Aorta (tissue), 5 donors: ENCODE results near the gene APH1B. TPM values are rescaled to one million over a fixed set of nuclear protein-coding genes. Genes with fewer than 3 reads are reported as not detected.
A peak's percentile ranks its signal among the peaks of the same experiment; 100 is the strongest.
"Not testable (repeated sequence)": the region's sequence is repeated elsewhere in the genome, so short reads cannot be mapped to it uniquely, and the experiment has no call there.

Experiments used
- ATAC-seq: fragments of 200-7000 bp; cut with Tn5 transposase; one replicate; pipeline ENCODE4 v1.9.1; 2022; ENCODE audit warnings: moderate library complexity; ENCODE audit not compliant: low FRiP score
- DNase-seq, 2 donors: peaks; one replicate each; pipeline ENCODE4 v3.0.0-alpha.2; 2020
- H3K27ac ChIP-seq, 2 donors: one replicate each; pipeline ENCODE4 v1.5.1; 2013; ENCODE audit warnings: low read length in 2 of 2, mild to moderate bottlenecking in 2 of 2, moderate library complexity in 2 of 2, control low read depth in 1 of 2, inconsistent platforms in 1 of 2, low read depth in 1 of 2
- H3K27me3 ChIP-seq, 2 donors: one replicate each; pipeline ENCODE4 v1.6.1; 2013; ENCODE audit warnings: control low read depth in 1 of 2, low read length in 1 of 2, mild to moderate bottlenecking in 1 of 2, moderate library complexity in 1 of 2; ENCODE audit not compliant: insufficient read depth in 2 of 2, control insufficient read depth in 1 of 2
- H3K36me3 ChIP-seq, 2 donors: one replicate each; pipeline ENCODE4 v1.6.1; 2013; ENCODE audit warnings: control low read depth in 1 of 2, low read length in 1 of 2, mild to moderate bottlenecking in 1 of 2; ENCODE audit not compliant: insufficient read depth in 2 of 2, control insufficient read depth in 1 of 2
- H3K4me1 ChIP-seq, 2 donors: one replicate each; pipeline ENCODE4 v1.6.1; 2013; ENCODE audit warnings: low read length in 2 of 2, control low read depth in 1 of 2, mild to moderate bottlenecking in 1 of 2, moderate library complexity in 1 of 2; ENCODE audit not compliant: insufficient read depth in 2 of 2, control insufficient read depth in 1 of 2
- H3K4me3 ChIP-seq, 2 donors: one replicate each; pipeline ENCODE4 v1.5.1; 2013; ENCODE audit warnings: low read length in 2 of 2, control low read depth in 1 of 2, mild to moderate bottlenecking in 1 of 2
- H3K9me3 ChIP-seq: one replicate; pipeline ENCODE4 v1.6.1; 2013; ENCODE audit warnings: mild to moderate bottlenecking, low read length; ENCODE audit not compliant: control insufficient read depth
- WGBS, 2 donors: extraction: QIAGEN DNeasy Blood & Tissue Kit; methylation state at CpG; one replicate each; pipeline ENCODE4 v1.1.7; 2013; 5-methylcytosine and 5-hydroxymethylcytosine counted together
- intact Hi-C, 2 donors: fragments of 100-400 bp; cut with DNase I; formaldehyde crosslinking; loops; one replicate each; pipeline versions ENCODE4 v1.14.2 to v1.15.0; 2022
- polyA plus RNA-seq, 2 donors: library from polyadenylated mRNA; stranded (reverse); fragments of 200-250 nt; gene quantifications; one replicate each; pipeline ENCODE4 v1.2.3, GENCODE V29; 2013
- total RNA-seq, 2 donors: library from RNA; stranded (reverse); fragmentation: NEBNext Ultra II Directional; extraction: Animal tissue kit (Norgen Biotek cat#: 25700); gene quantifications; one replicate each; pipeline ENCODE4 v1.2.1, GENCODE V29; 2021
- donor health status: healthy with polysubstance abuse.
- donor health status: Bipolar disorder and iron deficiency.
- donor health status: DM: no; HTN: no; CAD: no.
- donor health status: DM: no; HTN: no; CAD: no.
- donor health status: DM: yes; HTN: yes; CAD: no.

APH1B gene
- total and polyA plus RNA-seq, 4 donors, result 3.0 to 28.4 (median 18.8) TPM

DNA sequence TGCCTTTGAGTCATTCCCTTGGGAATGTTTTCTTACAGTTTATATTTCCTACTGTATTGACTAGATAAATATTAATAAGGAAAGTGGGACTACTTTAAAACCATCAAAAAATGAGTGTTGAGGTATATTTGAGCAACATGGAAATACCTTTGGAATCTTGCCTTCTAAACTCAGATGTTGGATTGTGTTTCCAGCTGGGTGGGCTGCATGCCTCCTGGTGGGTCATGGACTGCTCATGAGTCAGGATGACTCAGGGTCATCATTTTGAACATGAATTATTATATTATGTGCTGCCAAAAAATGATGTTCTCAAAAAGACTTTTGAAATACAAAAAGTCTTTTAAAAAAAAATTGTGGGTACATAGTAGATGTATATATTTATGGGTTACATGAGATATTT, 41.1 kb upstream of the APH1B start:
- H3K4me3 ChIP-seq, result no peak overlapping the region
- no peak for ATAC-seq
- intact Hi-C loops, result no loop called here
- H3K4me1 ChIP-seq, result peaks cover 0 to 2% of the 10 kb centered on the region in 2 donors
- H3K36me3 ChIP-seq, result no peaks in the 10 kb centered on the region
- H3K27me3 ChIP-seq, result no peaks in the 10 kb centered on the region
- no peak for DNase-seq
- no peaks in the 10 kb centered on the region for H3K9me3 ChIP-seq
- no peak overlapping the region for H3K27ac ChIP-seq

DNA sequence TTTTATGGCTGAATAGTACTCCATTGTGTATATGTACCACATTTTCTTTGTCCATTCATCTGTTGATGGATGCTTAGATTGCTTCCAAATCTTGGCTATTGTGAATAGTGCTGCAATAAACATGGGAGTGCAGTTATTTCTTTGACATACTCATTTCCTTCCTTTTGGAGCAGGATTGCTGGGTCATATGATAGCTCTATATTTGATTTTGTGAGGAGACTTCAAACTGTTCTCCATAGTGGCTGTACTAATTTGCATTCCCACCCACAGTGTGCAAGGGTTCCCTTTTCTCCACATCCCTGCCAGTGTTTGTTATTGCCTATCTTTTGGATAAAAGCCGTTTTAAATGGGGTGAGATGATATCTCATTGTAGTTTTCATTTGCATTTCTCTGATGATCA, 40.3 kb upstream of the APH1B start:
- ATAC-seq, H3K4me1 ChIP-seq, intact Hi-C loops: not testable (repeated sequence)

GRCh38 chr15:63238171-63238570, 39.2 kb upstream of the APH1B start:
- no peak for DNase-seq
- no peak overlapping the region for H3K27ac ChIP-seq
- intact Hi-C loops, result no loop called here
- no peak overlapping the region for H3K4me3 ChIP-seq
- H3K36me3 ChIP-seq, result no peaks in the 10 kb centered on the region
- ATAC-seq, result no peak
- H3K27me3 ChIP-seq, result no peaks in the 10 kb centered on the region
- H3K4me1 ChIP-seq, result peaks cover 0 to 2% of the 10 kb centered on the region in 2 donors
- H3K9me3 ChIP-seq, result no peaks in the 10 kb centered on the region

More for the DNA sequence above, 40.3 kb upstream of the APH1B start:
- not testable (repeated sequence) for H3K9me3 ChIP-seq, H3K4me3 ChIP-seq, DNase-seq, H3K27me3 ChIP-seq, H3K36me3 ChIP-seq, H3K27ac ChIP-seq
- WGBS, 2 donors, result 67 to 84% methylated on average over 1 of the region's 1 CpG

DNA sequence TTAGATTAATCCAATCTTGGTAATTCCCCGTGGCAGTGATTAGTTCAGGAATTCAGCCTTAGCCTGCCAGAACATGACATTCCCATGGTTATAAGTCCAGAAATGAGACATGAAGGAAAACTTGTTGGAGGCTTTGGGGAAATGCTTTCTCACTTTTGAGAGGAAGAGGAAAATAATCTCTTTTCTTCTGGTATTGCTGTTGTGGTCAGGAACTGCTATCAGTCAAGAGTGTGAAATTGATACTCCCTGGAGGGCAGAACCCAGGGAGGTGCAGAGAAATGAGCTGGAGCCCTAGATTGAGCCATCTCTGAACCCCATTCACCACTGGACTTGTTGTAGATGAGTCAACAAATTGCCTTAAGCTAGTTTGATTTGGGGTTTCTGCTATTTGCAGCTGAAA, 38.6 kb upstream of the APH1B start:
- ATAC-seq (no peak), DNase-seq (no peak)
- 0 to 8% methylated on average over 1 of the region's 1 CpG for WGBS, 2 donors
- Histone ChIP-seq H3K9me3 (no peaks in the 10 kb centered on the region), H3K27me3 (no peaks in the 10 kb centered on the region), H3K36me3 (no peaks in the 10 kb centered on the region), H3K4me1 (peaks cover 0 to 2% of the 10 kb centered on the region in 2 donors), H3K4me3 (no peak overlapping the region), H3K27ac (no peak overlapping the region)
- intact Hi-C loops, result no loop called here

GRCh38 chr15:63240109-63240508, 37.3 kb upstream of the APH1B start:
- no peaks in the 10 kb centered on the region for H3K36me3 ChIP-seq
- WGBS, 2 donors, result 77 to 86% methylated on average over 3 of the region's 3 CpGs
- ATAC-seq, result no peak
- no peak overlapping the region for H3K4me3 ChIP-seq
- peaks cover 0 to 2% of the 10 kb centered on the region in 2 donors for H3K4me1 ChIP-seq
- H3K27ac ChIP-seq, result no peak overlapping the region
- H3K27me3 ChIP-seq, result no peaks in the 10 kb centered on the region
- no peaks in the 10 kb centered on the region for H3K9me3 ChIP-seq
- intact Hi-C loops, result no loop called here
- DNase-seq, result no peak

DNA sequence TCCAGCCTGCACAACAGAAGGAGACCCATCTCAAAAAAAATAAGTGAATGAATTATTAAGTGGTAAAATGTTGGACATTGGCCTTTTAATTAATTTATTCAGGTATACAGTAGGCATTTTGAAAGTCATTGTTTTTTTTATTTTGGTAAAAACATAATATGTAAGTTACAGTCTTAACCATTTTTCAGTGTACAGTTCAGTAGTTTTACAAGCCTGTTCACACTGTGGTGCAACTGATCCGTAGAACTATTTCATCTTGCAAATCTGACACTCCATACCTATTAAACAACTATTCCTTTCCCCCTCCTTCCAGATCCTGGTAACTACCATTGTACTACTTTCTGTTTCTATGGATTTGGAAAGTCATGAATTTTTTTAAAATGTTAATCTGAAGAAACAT, 36.1 kb upstream of the APH1B start:
- WGBS, 2 donors, result 97% methylated on average over 1 of the region's 1 CpG
- H3K36me3 ChIP-seq, result no peaks in the 10 kb centered on the region
- H3K4me3 ChIP-seq, result no peak overlapping the region
- H3K4me1 ChIP-seq, result peaks cover 0 to 2% of the 10 kb centered on the region in 2 donors
- ATAC-seq, result no peak
- H3K27me3 ChIP-seq, result no peaks in the 10 kb centered on the region
- no peaks in the 10 kb centered on the region for H3K9me3 ChIP-seq
- DNase-seq, result no peak
- intact Hi-C loops, result no loop called here
- no peak overlapping the region for H3K27ac ChIP-seq

DNA sequence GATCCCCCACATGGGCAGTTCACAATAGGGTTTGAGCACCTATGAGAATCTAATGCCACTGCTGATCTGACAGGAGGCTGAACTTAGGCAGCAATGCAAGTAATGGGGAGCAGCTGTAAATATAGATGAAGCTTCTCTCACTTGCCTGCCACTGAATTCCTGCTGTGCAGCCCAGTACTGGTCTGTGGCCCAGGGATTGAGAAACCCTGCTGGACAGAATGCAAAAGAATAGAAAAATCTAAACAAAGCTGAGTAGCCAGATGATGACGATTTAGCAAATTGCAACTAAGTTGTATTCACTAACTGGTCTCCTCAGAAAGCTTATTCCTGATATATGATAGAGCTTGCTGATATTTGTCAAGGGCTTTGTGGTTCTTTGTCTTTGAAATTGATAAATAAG, 34.3 kb upstream of the APH1B start:
- ATAC-seq (peak; percentile 68), DNase-seq (peak; percentile 55 to 69)
- intact Hi-C loops, result no loop called here
- WGBS, 2 donors, result 13 to 52% methylated on average over 1 of the region's 1 CpG
- Histone ChIP-seq H3K4me1 (peaks cover 0 to 2% of the 10 kb centered on the region in 2 donors), H3K9me3 (no peaks in the 10 kb centered on the region), H3K4me3 (no peak overlapping the region), H3K27me3 (no peaks in the 10 kb centered on the region), H3K36me3 (no peaks in the 10 kb centered on the region), H3K27ac (no peak overlapping the region)

- ATAC-seq, result no peak
- Histone ChIP-seq H3K27ac (peak overlapping the region in 1 of 2 donors; percentile 43), H3K4me1 (no peaks in the 10 kb centered on the region), H3K27me3 (no peaks in the 10 kb centered on the region), H3K36me3 (no peaks in the 10 kb centered on the region), H3K9me3 (no peaks in the 10 kb centered on the region), H3K4me3 (no peak overlapping the region)
- no peak for DNase-seq
- 67 to 81% methylated on average over 1 of the region's 1 CpG for WGBS, 2 donors
- intact Hi-C loops, result no loop called here
These were observed 33.6 kb upstream of the APH1B start for GRCh38 chr15:63243776-63244175.

GRCh38 chr15:63244399-63244798, 33.0 kb upstream of the APH1B start:
- Histone ChIP-seq H3K36me3 (no peaks in the 10 kb centered on the region), H3K9me3 (no peaks in the 10 kb centered on the region), H3K4me1 (no peaks in the 10 kb centered on the region), H3K27me3 (no peaks in the 10 kb centered on the region), H3K4me3 (no peak overlapping the region), H3K27ac (no peak overlapping the region)
- intact Hi-C loops, result no loop called here
- DNase-seq (no peak), ATAC-seq (no peak)
- 4 to 7% methylated on average over 4 of the region's 4 CpGs for WGBS, 2 donors
